Activated CD4-positive, alpha-beta T cell treated with anti-CD3 and anti-CD28 coated beads for 36 hours (primary cell): ENCODE results near the gene SULT1C3. TPM values are rescaled to one million over a fixed set of nuclear protein-coding genes. Genes with fewer than 3 reads are reported as not detected.

Source experiments
- ATAC-seq: fragments of 200-7000 bp; cut with Tn5 transposase; one replicate; pipeline ENCODE4 v1.10.0; 2021; ENCODE audit warnings: mild to moderate bottlenecking, moderate library complexity
- CTCF ChIA-PET: fragments of 350-600 bp; sonication (Branson Sonifier 250); formaldehyde crosslinking; loops from one replicate; lab custom pipeline; 2021; ENCODE audit warnings: antibody characterized with exemption; lab: Charles Lee
- POLR2A ChIA-PET: fragments of 350-600 bp; sonication (Branson Sonifier 250); formaldehyde crosslinking; loops from one replicate; lab custom pipeline; 2021; ENCODE audit warnings: antibody characterized with exemption, inconsistent platforms; lab: Charles Lee
- DNase-seq: peaks from one replicate; pipeline ENCODE4 v3.0.0-alpha.2; 2020
- H3K27ac Mint-ChIP-seq: one replicate; pipeline ENCODE4 v1.8.0; 2021; ENCODE audit warnings: mixed read lengths
- H3K27me3 Mint-ChIP-seq: one replicate; pipeline ENCODE4 v1.8.0; 2021; ENCODE audit warnings: mixed read lengths
- H3K36me3 Mint-ChIP-seq: one replicate; pipeline ENCODE4 v1.8.0; 2021; ENCODE audit warnings: low read depth, mixed read lengths
- H3K4me1 Mint-ChIP-seq: one replicate; pipeline ENCODE4 v1.8.0; 2021; ENCODE audit warnings: mixed read lengths
- H3K4me3 Mint-ChIP-seq: one replicate; pipeline ENCODE4 v1.8.0; 2021; ENCODE audit warnings: mild to moderate bottlenecking, moderate library complexity, mixed read lengths
- H3K9me3 Mint-ChIP-seq: one replicate; pipeline ENCODE4 v1.8.0; 2021; ENCODE audit warnings: low read depth, mixed read lengths
- intact Hi-C, 2 experiments: fragments of 100-400 bp; cut with DNase I in 1 of 2; cut with micrococcal nuclease in 1 of 2; formaldehyde crosslinking; loops; one replicate each; pipeline versions ENCODE4 v1.14.2 to v1.15.1; 2022 to 2024; cut with DNase I, micrococcal nuclease
- total RNA-seq, 2 experiments: library from RNA; stranded (reverse); gene quantifications; one replicate each; pipeline ENCODE4 v1.2.3, GENCODE V29; 2021

The SULT1C3 gene
- total RNA-seq, 2 experiments from 2014 or later = not detected

- Mint-ChIP-seq H3K27ac (no peak overlapping the region), H3K4me1 (no peaks in the 10 kb centered on the region), H3K4me3 (no peak overlapping the region), H3K36me3 (no peaks in the 10 kb centered on the region), H3K27me3 (peaks cover 6% of the 10 kb centered on the region), H3K9me3 (peaks cover 4% of the 10 kb centered on the region)
- intact Hi-C loops = no loop called here
- ATAC-seq (no peak), DNase-seq (no peak)
- POLR2A ChIA-PET = no interaction called here
- CTCF ChIA-PET = no interaction called here
These were observed 17.5 kb upstream of the SULT1C3 start for GRCh38 chr2:108222261-108222660.

GRCh38 chr2:108223573-108223972, 16.2 kb upstream of the SULT1C3 start:
- no peak for DNase-seq
- Mint-ChIP-seq H3K36me3 (no peaks in the 10 kb centered on the region), H3K4me3 (no peak overlapping the region), H3K27ac (no peak overlapping the region), H3K9me3 (peaks cover 4% of the 10 kb centered on the region), H3K4me1 (no peaks in the 10 kb centered on the region), H3K27me3 (peaks cover 8% of the 10 kb centered on the region)
- CTCF ChIA-PET = no interaction called here
- POLR2A ChIA-PET = no interaction called here
- intact Hi-C loops = no loop called here
- ATAC-seq = no peak

GRCh38 chr2:108224022-108224421, 15.7 kb upstream of the SULT1C3 start:
- CTCF ChIA-PET = no interaction called here

GRCh38 chr2:108226564-108226963, 13.2 kb upstream of the SULT1C3 start:
- Mint-ChIP-seq H3K4me3 (no peak overlapping the region), H3K36me3 (no peaks in the 10 kb centered on the region), H3K27me3 (peaks cover 10% of the 10 kb centered on the region), H3K27ac (no peak overlapping the region), H3K4me1 (no peaks in the 10 kb centered on the region), H3K9me3 (peaks cover 4% of the 10 kb centered on the region)
- ChIA-PET POLR2A (no interaction called here), CTCF (no interaction called here)
- ATAC-seq = no peak
- intact Hi-C loops = no loop called here
- DNase-seq = no peak

More at GRCh38 chr2:108224022-108224421, 15.7 kb upstream of the SULT1C3 start:
- no peak for ATAC-seq
- POLR2A ChIA-PET = no interaction called here
- Mint-ChIP-seq H3K9me3 (peaks cover 4% of the 10 kb centered on the region), H3K36me3 (no peaks in the 10 kb centered on the region), H3K4me3 (no peak overlapping the region), H3K27ac (no peak overlapping the region), H3K27me3 (peaks cover 8% of the 10 kb centered on the region), H3K4me1 (no peaks in the 10 kb centered on the region)
- DNase-seq = no peak
- intact Hi-C loops = no loop called here

GRCh38 chr2:108228006-108228405, 11.8 kb upstream of the SULT1C3 start:
- Mint-ChIP-seq H3K9me3 (peaks cover 2% of the 10 kb centered on the region), H3K4me1 (no peaks in the 10 kb centered on the region), H3K27ac (no peak overlapping the region), H3K4me3 (no peak overlapping the region), H3K27me3 (peaks cover 10% of the 10 kb centered on the region), H3K36me3 (no peaks in the 10 kb centered on the region)
- CTCF ChIA-PET = no interaction called here
- POLR2A ChIA-PET = no interaction called here
- no peak for ATAC-seq
- no peak for DNase-seq
- intact Hi-C loops = no loop called here

- intact Hi-C loops = no loop called here
- Mint-ChIP-seq H3K27ac (no peak overlapping the region), H3K36me3 (no peaks in the 10 kb centered on the region), H3K27me3 (peaks cover 11% of the 10 kb centered on the region), H3K4me1 (no peaks in the 10 kb centered on the region), H3K4me3 (no peak overlapping the region), H3K9me3 (no peaks in the 10 kb centered on the region)
- ATAC-seq (no peak), DNase-seq (no peak)
- ChIA-PET POLR2A (no interaction called here), CTCF (no interaction called here)
These were observed 11.2 kb upstream of the SULT1C3 start for GRCh38 chr2:108228537-108228936.

GRCh38 chr2:108229875-108230274, 9.9 kb upstream of the SULT1C3 start:
- H3K36me3 Mint-ChIP-seq = no peaks in the 10 kb centered on the region
- H3K4me3 Mint-ChIP-seq = no peak overlapping the region
- peaks cover 13% of the 10 kb centered on the region for H3K27me3 Mint-ChIP-seq
- ChIA-PET POLR2A (no interaction called here), CTCF (interaction anchor here (0.7 to 0.8 kb wide), 2 partner anchors 11 to 22 kb away, joined by 3 read pairs; no protein-coding TSS in a partner anchor)
- H3K27ac Mint-ChIP-seq = no peak overlapping the region
- H3K9me3 Mint-ChIP-seq = peaks cover under 1% of the 10 kb centered on the region
- no peak for DNase-seq
- intact Hi-C loops = no loop called here
- no peaks in the 10 kb centered on the region for H3K4me1 Mint-ChIP-seq
- no peak for ATAC-seq

- no peak overlapping the region for H3K4me3 Mint-ChIP-seq
- peaks cover 5% of the 10 kb centered on the region for H3K27me3 Mint-ChIP-seq
- POLR2A ChIA-PET = no interaction called here
- DNase-seq = no peak
- no peaks in the 10 kb centered on the region for H3K4me1 Mint-ChIP-seq
- H3K27ac Mint-ChIP-seq = no peak overlapping the region
- CTCF ChIA-PET = no interaction called here
- intact Hi-C loops = no loop called here
- H3K36me3 Mint-ChIP-seq = no peaks in the 10 kb centered on the region
- H3K9me3 Mint-ChIP-seq = peaks cover 5% of the 10 kb centered on the region
- ATAC-seq = no peak
These were observed 4.2 kb upstream of the SULT1C3 start for GRCh38 chr2:108235577-108235976.

- H3K4me1 Mint-ChIP-seq = no peaks in the 10 kb centered on the region
- H3K9me3 Mint-ChIP-seq = peaks cover 5% of the 10 kb centered on the region
- H3K27ac Mint-ChIP-seq = no peak overlapping the region
- DNase-seq (no peak), ATAC-seq (no peak)
- intact Hi-C loops = no loop called here
- POLR2A ChIA-PET = no interaction called here
- no peak overlapping the region for H3K4me3 Mint-ChIP-seq
- peaks cover 5% of the 10 kb centered on the region for H3K27me3 Mint-ChIP-seq
- CTCF ChIA-PET = no interaction called here
- H3K36me3 Mint-ChIP-seq = no peaks in the 10 kb centered on the region
These were observed 3.0 kb upstream of the SULT1C3 start for GRCh38 chr2:108236676-108237335.

- no peaks in the 10 kb centered on the region for H3K27me3 Mint-ChIP-seq
- DNase-seq = no peak
- H3K27ac Mint-ChIP-seq = no peak overlapping the region
- ChIA-PET POLR2A (no interaction called here), CTCF (no interaction called here)
- intact Hi-C loops = no loop called here
- no peak overlapping the region for H3K4me3 Mint-ChIP-seq
- H3K36me3 Mint-ChIP-seq = no peaks in the 10 kb centered on the region
- no peaks in the 10 kb centered on the region for H3K4me1 Mint-ChIP-seq
- ATAC-seq = no peak
- peaks cover 4% of the 10 kb centered on the region for H3K9me3 Mint-ChIP-seq
These were observed 1.2 kb downstream of the SULT1C3 start for GRCh38 chr2:108240966-108241365.

GRCh38 chr2:108243566-108243965, 3.8 kb downstream of the SULT1C3 start:
- no peaks in the 10 kb centered on the region for H3K9me3 Mint-ChIP-seq
- ChIA-PET POLR2A (no interaction called here), CTCF (no interaction called here)
- no peaks in the 10 kb centered on the region for H3K4me1 Mint-ChIP-seq
- H3K36me3 Mint-ChIP-seq = no peaks in the 10 kb centered on the region
- H3K27ac Mint-ChIP-seq = no peak overlapping the region
- no peak for ATAC-seq
- DNase-seq = no peak
- peaks cover 5% of the 10 kb centered on the region for H3K27me3 Mint-ChIP-seq
- H3K4me3 Mint-ChIP-seq = no peak overlapping the region
- intact Hi-C loops = no loop called here

- POLR2A ChIA-PET = no interaction called here
- CTCF ChIA-PET = no interaction called here
- Mint-ChIP-seq H3K4me1 (no peaks in the 10 kb centered on the region), H3K36me3 (no peaks in the 10 kb centered on the region), H3K27ac (no peak overlapping the region), H3K27me3 (peaks cover 5% of the 10 kb centered on the region), H3K4me3 (no peak overlapping the region), H3K9me3 (no peaks in the 10 kb centered on the region)
- DNase-seq = no peak
- intact Hi-C loops = no loop called here
- ATAC-seq = no peak
These were observed 5.1 kb downstream of the SULT1C3 start for GRCh38 chr2:108244667-108245414.
